ENCODE data around the gene SYT2.

DNA sequence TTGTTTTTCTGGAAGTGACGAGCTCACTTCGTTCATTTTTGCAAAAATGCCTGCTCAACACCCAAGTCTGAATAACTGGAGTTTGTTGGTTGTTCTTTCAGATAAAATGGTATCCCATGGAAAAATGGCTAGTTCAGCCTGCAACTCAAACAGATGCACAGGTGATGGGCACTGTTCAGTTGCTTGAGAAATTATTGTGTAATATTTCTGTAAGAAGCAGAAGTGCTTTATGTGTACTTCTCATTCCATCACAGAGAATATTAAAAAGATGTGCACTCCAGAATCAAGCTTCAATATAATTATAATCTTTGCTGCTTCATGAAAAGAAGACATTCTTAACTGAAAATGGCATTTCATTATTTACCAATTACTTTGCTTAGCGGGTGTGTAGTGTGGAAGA is 9.1 kb downstream of the SYT2 start:
- TF ChIP-seq SIN3A (IDR thresholded peaks at IDR 0.05; ENCODE audit: borderline replicate concordance, insufficient read depth, low read length) (no peak), POLR2AphosphoS5 (IDR thresholded peaks at IDR 0.05; ENCODE audit: low read depth, low read length) (no peak), FOXP2 (optimal IDR thresholded peaks at IDR 0.05; ENCODE audit: borderline replicate concordance, extremely low read depth, extremely low read length, insufficient read depth) (no peak), TAF1 (IDR thresholded peaks at IDR 0.05; ENCODE audit: borderline replicate concordance, insufficient read depth, low read length) (no peak)

Measured in PFSK-1 (cell line).